HCT116 (cell line): ENCODE results near the gene HCAR3. TPM values are rescaled to one million over a fixed set of nuclear protein-coding genes. Genes with fewer than 3 reads are reported as not detected.

Source experiments
- ATAC-seq: fragments of 200-7000 bp; cut with Tn5 transposase; 2 replicates; pipeline ENCODE4 v1.9.1; 2020; ENCODE audit warnings: mild to moderate bottlenecking, moderate library complexity
- BruUV-seq: library from RNA; stranded (reverse); fragments of 400-500 nt; replicated peaks from 2 replicates; lab custom pipeline; 2021; lab: Mats Ljungman, UMichigan
- CTCF ChIA-PET: fragments of 300-600 bp; sonication (Branson Sonifier 250); formaldehyde crosslinking; loops from one replicate; lab custom pipeline; 2021; ENCODE audit warnings: antibody characterized with exemption; lab: Charles Lee
- POLR2A ChIA-PET: fragments of 300-600, 350-600 bp; sonication (Branson Sonifier 250); formaldehyde crosslinking; loops from one replicate; lab custom pipeline; 2021; ENCODE audit warnings: antibody characterized with exemption; lab: Charles Lee
- RAD21 ChIA-PET, 2 experiments: fragments of 300-600 bp; sonication (Branson Sonifier 250); formaldehyde crosslinking; loops; one replicate each; lab custom pipeline; 2023; ENCODE audit warnings: low total read pairs in 2 of 2; ENCODE audit not compliant: uncharacterized antibody in 2 of 2, unreplicated experiment in 2 of 2, low non-redundant PET in 1 of 2; lab: Charles Lee
- DNase-seq: peaks from one replicate; pipeline ENCODE4 v3.0.0-alpha.2; 2010; ENCODE audit warnings: low read depth, low spot score
- H2AFZ ChIP-seq: fragments of 200-600 bp; shearing (Covaris generic), sonication (generic); 2 replicates; pipeline ENCODE4 v1.6.1; 2017; ENCODE audit warnings: low read depth, mixed run types, mixed read lengths, antibody characterized with exemption, low read length; ENCODE audit not compliant: poor library complexity, severe bottlenecking
- H3K27ac ChIP-seq: 2 replicates; pipeline ENCODE4 v1.5.1; 2012; ENCODE audit warnings: low read depth, low read length
- H3K27me3 ChIP-seq: fragments of 200-600 bp; sonication (generic); 2 replicates; pipeline ENCODE4 v1.6.1; 2016; ENCODE audit warnings: mixed run types, low read length, mixed read lengths; ENCODE audit not compliant: insufficient read depth
- H3K36me3 ChIP-seq, 2 experiments: fragments of 200-500 bp in 1 of 2; fragments of 200-600 bp in 1 of 2; sonication (Bioruptor generic) in 1 of 2; sonication (generic) in 1 of 2; 2 replicates each; pipeline versions ENCODE4 v1.5.1 to v1.6.1; 2014 to 2016; ENCODE audit warnings: low read length in 2 of 2, inconsistent platforms in 1 of 2, mixed read lengths in 1 of 2, mixed run types in 1 of 2; ENCODE audit not compliant: insufficient read depth in 2 of 2, control insufficient read depth in 1 of 2
- H3K4me1 ChIP-seq, 2 experiments: fragments of 200-600 bp in 1 of 2; sonication (generic) in 1 of 2; 2 replicates each; pipeline versions ENCODE4 v1.5.1 to v1.6.1; 2012 to 2017; ENCODE audit warnings: low read length in 2 of 2, inconsistent platforms in 1 of 2, mild to moderate bottlenecking in 1 of 2, mixed read lengths in 1 of 2, mixed run types in 1 of 2, moderate library complexity in 1 of 2; ENCODE audit not compliant: insufficient read depth in 2 of 2, control insufficient read depth in 1 of 2
- H3K4me2 ChIP-seq: fragments of 200-600 bp; sonication (generic); 2 replicates; pipeline ENCODE4 v1.6.1; 2017; ENCODE audit warnings: mixed run types, low read length, mixed read lengths
- H3K4me3 ChIP-seq, 2 experiments: fragments of 200-600 bp in 1 of 2; sonication (generic) in 1 of 2; replicated peaks in 1 of 2; 2 replicates each; pipeline ENCODE4 v1.5.1; 2011 to 2016; ENCODE audit warnings: low read length in 2 of 2, control low read depth in 1 of 2, low read depth in 1 of 2, mild to moderate bottlenecking in 1 of 2, mixed read lengths in 1 of 2, mixed run types in 1 of 2
- H3K79me2 ChIP-seq: fragments of 200-600 bp; sonication (generic); 2 replicates; pipeline ENCODE4 v1.6.1; 2017; ENCODE audit warnings: mild to moderate bottlenecking, mixed run types, low read length, moderate library complexity, mixed read lengths; ENCODE audit not compliant: insufficient read depth
- H3K9ac ChIP-seq: fragments of 200-600 bp; sonication (generic); 2 replicates; pipeline ENCODE4 v1.6.1; 2016; ENCODE audit warnings: low read length, mixed read lengths
- H3K9me2 ChIP-seq: fragments of 200-600 bp; sonication (generic), shearing (Covaris generic); 2 replicates; pipeline ENCODE4 v1.6.1; 2017; ENCODE audit warnings: mixed run types, mild to moderate bottlenecking, moderate library complexity; ENCODE audit not compliant: insufficient read depth
- H3K9me3 ChIP-seq, 2 experiments: fragments of 200-500 bp in 1 of 2; fragments of 200-600 bp in 1 of 2; sonication (Bioruptor generic) in 1 of 2; sonication (generic) in 1 of 2; 2 replicates each; pipeline ENCODE4 v1.6.1; 2014 to 2017; ENCODE audit warnings: low read length in 2 of 2, mixed read lengths in 2 of 2, inconsistent platforms in 1 of 2, low read depth in 1 of 2, mild to moderate bottlenecking in 1 of 2, mixed run types in 1 of 2, moderate library complexity in 1 of 2; ENCODE audit not compliant: control insufficient read depth in 1 of 2, insufficient read depth in 1 of 2
- H4K20me1 ChIP-seq: fragments of 200-600 bp; sonication (generic), shearing (Covaris generic); 2 replicates; pipeline ENCODE4 v1.6.1; 2017; ENCODE audit warnings: mixed run types, mild to moderate bottlenecking, moderate library complexity; ENCODE audit not compliant: insufficient read depth
- CBX3 ChIP-seq: IDR thresholded peaks from 2 replicates; pipeline ENCODE4 v1.6.1; 2012; ENCODE audit warnings: low read depth
- CEBPB ChIP-seq: IDR thresholded peaks from 2 replicates; pipeline ENCODE4 v1.6.1; 2012; ENCODE audit warnings: low read depth
- EGR1 ChIP-seq: IDR thresholded peaks from 2 replicates; pipeline ENCODE4 v1.6.1; 2012; ENCODE audit warnings: low read depth
- ELF1 ChIP-seq: IDR thresholded peaks from 2 replicates; pipeline ENCODE4 v1.6.1; 2012; ENCODE audit warnings: low read depth, borderline replicate concordance
- EZH2 ChIP-seq: fragments of 200-600 bp; sonication (generic); IDR thresholded peaks from 2 replicates; pipeline ENCODE4 v1.6.1; 2017; ENCODE audit warnings: antibody characterized with exemption, mixed run types
- EZH2phosphoT487 ChIP-seq: fragments of 200-600 bp; IDR thresholded peaks from 2 replicates; pipeline ENCODE4 v1.6.1; 2018; ENCODE audit warnings: antibody characterized with exemption, borderline replicate concordance
- FOSL1 ChIP-seq: IDR thresholded peaks from 2 replicates; pipeline ENCODE4 v1.6.1; 2012; ENCODE audit warnings: low read depth
- JUND ChIP-seq: IDR thresholded peaks from 2 replicates; pipeline ENCODE4 v1.6.1; 2012
- POLR2A ChIP-seq: IDR thresholded peaks from 2 replicates; pipeline ENCODE4 v1.7.0; 2011; ENCODE audit warnings: borderline replicate concordance; ENCODE audit not compliant: insufficient read depth, insufficient read length; ENCODE audit errors: extremely low read depth
- POLR2AphosphoS5 ChIP-seq: IDR thresholded peaks from 2 replicates; pipeline ENCODE4 v1.6.1; 2011; ENCODE audit warnings: mild to moderate bottlenecking, low read depth, low read length, moderate library complexity
- RAD21 ChIP-seq: IDR thresholded peaks from 2 replicates; pipeline ENCODE4 v1.6.1; 2012; ENCODE audit warnings: low read depth, mild to moderate bottlenecking
- SP1 ChIP-seq: IDR thresholded peaks from 2 replicates; pipeline ENCODE4 v1.6.1; 2012; ENCODE audit warnings: low read depth
- SRF ChIP-seq: IDR thresholded peaks from 2 replicates; pipeline ENCODE4 v1.6.1; 2012; ENCODE audit warnings: low read depth
- TCF7L2 ChIP-seq: IDR thresholded peaks from 2 replicates; pipeline ENCODE4 v1.7.0; 2011; ENCODE audit warnings: borderline replicate concordance, inconsistent platforms; ENCODE audit not compliant: insufficient read depth, insufficient read length; ENCODE audit errors: extremely low read depth
- ZFX ChIP-seq: fragments of 450-650 bp; IDR thresholded peaks from 2 replicates; pipeline ENCODE4 v1.6.1; 2017
- intact Hi-C: fragments of 100-400 bp; cut with micrococcal nuclease; formaldehyde crosslinking; loops from 2 replicates; pipeline ENCODE4 v1.10.0; 2022
- total RNA-seq: library from RNA; stranded (reverse); gene quantifications from one replicate; pipeline ENCODE4 v1.2.1, GENCODE V29; 2021; ENCODE audit not compliant: unreplicated experiment
- TF ChIP-seq, protein P1 (sequence below): IDR thresholded peaks from 2 replicates; pipeline ENCODE4 v1.6.1; 2012
- TF ChIP-seq, protein P2 (sequence below): IDR thresholded peaks from 2 replicates; pipeline ENCODE4 v1.6.1; 2012; ENCODE audit warnings: low read depth
- TF ChIP-seq, protein P3 (sequence below): IDR thresholded peaks from 2 replicates; pipeline ENCODE4 v1.6.1; 2011; ENCODE audit warnings: mild to moderate bottlenecking, low read length, moderate library complexity; ENCODE audit not compliant: insufficient replicate concordance; ENCODE audit errors: extremely low read depth
- TF ChIP-seq, protein P4 (sequence below): IDR thresholded peaks from 2 replicates; pipeline ENCODE4 v1.6.1; 2012

HCAR3 gene
- total RNA-seq, 1 experiment from 2014 or later, result not detected

DNA sequence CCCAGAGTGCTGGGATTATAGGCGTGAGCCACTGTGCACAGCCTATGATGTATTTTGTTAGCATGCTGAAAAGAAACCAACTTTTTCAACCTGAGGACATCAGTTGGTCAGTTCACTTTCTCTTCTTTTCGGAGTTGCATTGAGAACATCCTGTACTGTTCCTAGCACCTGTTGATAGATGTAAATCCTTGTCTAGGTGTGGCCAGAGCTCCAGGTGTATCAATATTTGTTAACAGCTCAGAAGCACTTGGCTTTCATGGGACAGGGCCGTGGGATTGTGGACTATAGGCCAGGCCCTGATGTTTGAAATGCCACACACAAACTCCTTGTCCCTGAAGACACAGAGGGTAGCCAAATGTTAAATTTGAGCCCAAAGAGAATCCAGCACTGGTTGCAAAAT lies 28.3 kb downstream of the HCAR3 start:
- CTCF ChIA-PET, result no interaction called here
- Histone ChIP-seq H3K9ac (no peak overlapping the region), H4K20me1 (no peaks in the 10 kb centered on the region), H3K4me3 (no peak overlapping the region), H2AFZ (no peak overlapping the region), H3K36me3 (no peaks in the 10 kb centered on the region), H3K27me3 (no peaks in the 10 kb centered on the region), H3K27ac (no peak overlapping the region), H3K79me2 (no peaks in the 10 kb centered on the region), H3K9me2 (no peaks in the 10 kb centered on the region), H3K4me1 (no peaks in the 10 kb centered on the region; a peak in 1 of 4 replicates), H3K4me2 (no peak overlapping the region), H3K9me3 (no peaks in the 10 kb centered on the region)
- RAD21 ChIA-PET, result no interaction called here
- TF ChIP-seq JUND, result no peak
- no peak for TF ChIP-seq POLR2A
- TF ChIP-seq FOSL1, result no peak
- TF ChIP-seq TCF7L2, result no peak
- no peak for TF ChIP-seq POLR2AphosphoS5
- TF ChIP-seq EGR1, result no peak
- TF ChIP-seq, protein P1, sequence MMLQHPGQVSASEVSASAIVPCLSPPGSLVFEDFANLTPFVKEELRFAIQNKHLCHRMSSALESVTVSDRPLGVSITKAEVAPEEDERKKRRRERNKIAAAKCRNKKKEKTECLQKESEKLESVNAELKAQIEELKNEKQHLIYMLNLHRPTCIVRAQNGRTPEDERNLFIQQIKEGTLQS, result no peak
- TF ChIP-seq SP1, result no peak
- TF ChIP-seq EZH2phosphoT487, result no peak
- no peak for TF ChIP-seq SRF
- TF ChIP-seq, protein P2, sequence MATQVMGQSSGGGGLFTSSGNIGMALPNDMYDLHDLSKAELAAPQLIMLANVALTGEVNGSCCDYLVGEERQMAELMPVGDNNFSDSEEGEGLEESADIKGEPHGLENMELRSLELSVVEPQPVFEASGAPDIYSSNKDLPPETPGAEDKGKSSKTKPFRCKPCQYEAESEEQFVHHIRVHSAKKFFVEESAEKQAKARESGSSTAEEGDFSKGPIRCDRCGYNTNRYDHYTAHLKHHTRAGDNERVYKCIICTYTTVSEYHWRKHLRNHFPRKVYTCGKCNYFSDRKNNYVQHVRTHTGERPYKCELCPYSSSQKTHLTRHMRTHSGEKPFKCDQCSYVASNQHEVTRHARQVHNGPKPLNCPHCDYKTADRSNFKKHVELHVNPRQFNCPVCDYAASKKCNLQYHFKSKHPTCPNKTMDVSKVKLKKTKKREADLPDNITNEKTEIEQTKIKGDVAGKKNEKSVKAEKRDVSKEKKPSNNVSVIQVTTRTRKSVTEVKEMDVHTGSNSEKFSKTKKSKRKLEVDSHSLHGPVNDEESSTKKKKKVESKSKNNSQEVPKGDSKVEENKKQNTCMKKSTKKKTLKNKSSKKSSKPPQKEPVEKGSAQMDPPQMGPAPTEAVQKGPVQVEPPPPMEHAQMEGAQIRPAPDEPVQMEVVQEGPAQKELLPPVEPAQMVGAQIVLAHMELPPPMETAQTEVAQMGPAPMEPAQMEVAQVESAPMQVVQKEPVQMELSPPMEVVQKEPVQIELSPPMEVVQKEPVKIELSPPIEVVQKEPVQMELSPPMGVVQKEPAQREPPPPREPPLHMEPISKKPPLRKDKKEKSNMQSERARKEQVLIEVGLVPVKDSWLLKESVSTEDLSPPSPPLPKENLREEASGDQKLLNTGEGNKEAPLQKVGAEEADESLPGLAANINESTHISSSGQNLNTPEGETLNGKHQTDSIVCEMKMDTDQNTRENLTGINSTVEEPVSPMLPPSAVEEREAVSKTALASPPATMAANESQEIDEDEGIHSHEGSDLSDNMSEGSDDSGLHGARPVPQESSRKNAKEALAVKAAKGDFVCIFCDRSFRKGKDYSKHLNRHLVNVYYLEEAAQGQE, result no peak
- no peak for TF ChIP-seq ZFX
- no peak for TF ChIP-seq RAD21
- no peak for TF ChIP-seq CBX3
- TF ChIP-seq, protein P3, sequence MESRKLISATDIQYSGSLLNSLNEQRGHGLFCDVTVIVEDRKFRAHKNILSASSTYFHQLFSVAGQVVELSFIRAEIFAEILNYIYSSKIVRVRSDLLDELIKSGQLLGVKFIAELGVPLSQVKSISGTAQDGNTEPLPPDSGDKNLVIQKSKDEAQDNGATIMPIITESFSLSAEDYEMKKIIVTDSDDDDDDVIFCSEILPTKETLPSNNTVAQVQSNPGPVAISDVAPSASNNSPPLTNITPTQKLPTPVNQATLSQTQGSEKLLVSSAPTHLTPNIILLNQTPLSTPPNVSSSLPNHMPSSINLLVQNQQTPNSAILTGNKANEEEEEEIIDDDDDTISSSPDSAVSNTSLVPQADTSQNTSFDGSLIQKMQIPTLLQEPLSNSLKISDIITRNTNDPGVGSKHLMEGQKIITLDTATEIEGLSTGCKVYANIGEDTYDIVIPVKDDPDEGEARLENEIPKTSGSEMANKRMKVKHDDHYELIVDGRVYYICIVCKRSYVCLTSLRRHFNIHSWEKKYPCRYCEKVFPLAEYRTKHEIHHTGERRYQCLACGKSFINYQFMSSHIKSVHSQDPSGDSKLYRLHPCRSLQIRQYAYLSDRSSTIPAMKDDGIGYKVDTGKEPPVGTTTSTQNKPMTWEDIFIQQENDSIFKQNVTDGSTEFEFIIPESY, result no peak
- TF ChIP-seq EZH2, result no peak
- TF ChIP-seq, protein P4, sequence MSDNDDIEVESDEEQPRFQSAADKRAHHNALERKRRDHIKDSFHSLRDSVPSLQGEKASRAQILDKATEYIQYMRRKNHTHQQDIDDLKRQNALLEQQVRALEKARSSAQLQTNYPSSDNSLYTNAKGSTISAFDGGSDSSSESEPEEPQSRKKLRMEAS, result no peak
- TF ChIP-seq CEBPB, result no peak
- TF ChIP-seq ELF1, result no peak
- intact Hi-C loops, result no loop called here
- ATAC-seq, result no peak
- no peak for DNase-seq
- POLR2A ChIA-PET, result no interaction called here
- BruUV-seq, result no TSS peak
